HG02884 (cell line): ENCODE data around the gene GABRB1.

Experiments
- ATAC-seq: cut with Tn5 transposase; IDR thresholded peaks from one replicate; pipeline ENCODE4 v1.9.1; 2021; ENCODE audit warnings: mild to moderate bottlenecking, moderate library complexity; ENCODE audit not compliant: unreplicated experiment

Gene GABRB1

DNA sequence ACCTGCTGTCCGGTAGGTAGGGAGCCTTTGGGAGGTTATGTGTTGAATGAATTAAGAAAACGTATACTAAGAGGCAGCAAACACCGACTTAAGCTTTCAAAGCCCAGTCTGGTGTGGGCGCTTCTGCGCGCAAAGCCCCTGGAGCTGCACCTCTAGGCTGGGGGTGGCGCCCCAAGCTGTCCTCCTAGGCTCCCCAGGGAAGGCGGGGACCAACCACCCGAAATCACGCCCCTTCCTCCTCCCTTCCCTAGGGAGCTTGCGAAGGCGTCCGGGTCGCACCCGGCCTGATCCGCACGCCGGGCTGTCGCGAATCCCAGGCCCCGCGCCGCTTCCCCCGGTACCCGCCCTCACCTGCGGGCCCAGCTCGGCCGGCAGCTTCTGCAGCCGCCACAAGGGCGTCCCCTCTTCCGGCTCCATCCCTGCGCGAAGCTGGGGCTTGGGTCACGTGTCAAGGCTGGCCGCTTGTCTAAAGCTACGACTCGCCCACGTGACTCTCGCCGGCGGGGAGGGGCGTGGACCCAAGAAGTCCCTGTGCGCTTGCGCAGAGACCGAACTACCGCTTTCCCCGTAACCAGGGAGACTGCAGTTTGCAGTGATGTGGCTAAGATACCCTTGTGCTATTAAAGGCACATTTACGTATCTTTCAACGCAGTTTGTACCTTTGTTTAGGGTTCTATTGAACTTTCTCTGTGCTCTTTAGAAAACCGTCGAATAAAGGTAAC lies 432.0 kb downstream of the GABRB1 start, which contains the start of gene COMMD8:
TSS of gene COMMD8 (minus strand) at position 468 of the 722 bp plus-strand sequence. CDS start at position 417, 51 bp downstream.
- peak; percentile 86 for ATAC-seq

- ATAC-seq: peak; percentile 23
Measured at GRCh38 chr4:47465004-47465403, 433.6 kb downstream of the GABRB1 start.

- no peak for ATAC-seq
Measured at GRCh38 chr4:47466056-47466785, 434.9 kb downstream of the GABRB1 start.

GRCh38 chr4:47468706-47469365 lies 437.5 kb downstream of the GABRB1 start:
- ATAC-seq: no peak

GRCh38 chr4:47469951-47470350 lies 438.6 kb downstream of the GABRB1 start:
- no peak for ATAC-seq

DNA sequence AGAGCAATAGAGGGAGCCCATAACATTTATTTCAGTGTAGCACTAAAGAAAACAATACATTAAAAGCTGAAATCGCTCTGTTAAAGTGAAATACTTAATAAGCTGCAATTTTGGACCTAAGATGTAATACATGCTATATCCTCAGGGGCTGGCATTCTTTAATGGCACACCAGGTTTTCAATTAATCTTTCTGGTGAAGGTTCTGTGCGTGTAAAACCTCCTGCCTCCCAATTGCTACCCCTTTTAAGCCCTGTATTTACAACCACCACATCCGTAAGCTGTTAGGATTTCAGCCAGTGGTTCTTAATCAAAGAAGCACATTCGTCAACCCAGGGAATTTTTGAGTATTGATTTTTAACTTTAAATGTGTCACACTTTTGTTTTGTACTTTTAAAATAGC lies 439.7 kb downstream of the GABRB1 start:
- no peak for ATAC-seq

DNA sequence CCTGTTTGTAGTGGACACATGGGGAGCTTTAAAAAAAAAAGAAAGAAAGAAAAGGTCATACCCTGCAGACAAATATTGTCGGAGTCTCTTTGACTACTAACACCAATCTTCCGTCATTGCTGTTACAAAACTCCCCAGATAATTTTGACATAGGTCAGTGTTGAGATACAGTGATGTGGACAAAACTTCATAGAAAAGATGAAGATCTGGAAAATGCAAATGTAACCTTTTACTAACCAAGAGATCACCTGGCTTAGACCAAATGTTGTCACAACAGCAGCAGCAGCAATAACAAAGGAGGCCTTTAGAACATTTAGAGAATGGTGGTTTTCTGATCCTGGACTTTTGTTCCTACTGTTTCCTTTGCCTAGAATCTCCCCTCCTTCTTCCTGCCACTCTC lies 440.2 kb downstream of the GABRB1 start:
- no peak for ATAC-seq

GRCh38 chr4:47473141-47473750 lies 441.9 kb downstream of the GABRB1 start:
- ATAC-seq: no peak

DNA sequence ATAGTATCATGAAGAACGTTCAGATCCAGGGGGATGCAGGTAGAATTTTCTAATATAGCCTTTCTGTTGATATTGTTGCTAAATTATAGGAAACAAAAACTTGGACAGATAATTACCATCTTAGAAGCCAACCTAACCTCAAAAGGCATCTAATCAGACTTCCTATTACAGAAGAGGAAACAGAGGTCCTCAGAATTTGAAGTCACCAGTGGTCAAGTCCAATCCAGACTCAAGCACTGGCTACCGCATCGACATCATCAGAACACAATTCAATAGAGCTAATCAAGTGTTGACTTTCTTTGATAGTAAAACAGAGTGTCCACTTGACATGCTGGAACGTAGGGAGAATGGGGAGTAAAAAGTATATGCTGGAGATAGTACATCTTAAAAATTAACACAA lies 443.4 kb downstream of the GABRB1 start:
- ATAC-seq: no peak

GRCh38 chr4:47475411-47475810 lies 444.0 kb downstream of the GABRB1 start:
- no peak for ATAC-seq
